ENCODE data around the gene RNF157. TPM values are rescaled to one million over a fixed set of nuclear protein-coding genes. Genes with fewer than 3 reads are reported as not detected.

The RNF157 gene
- total RNA-seq, 1 experiment from 2014 or later = 4.0 TPM

DNA sequence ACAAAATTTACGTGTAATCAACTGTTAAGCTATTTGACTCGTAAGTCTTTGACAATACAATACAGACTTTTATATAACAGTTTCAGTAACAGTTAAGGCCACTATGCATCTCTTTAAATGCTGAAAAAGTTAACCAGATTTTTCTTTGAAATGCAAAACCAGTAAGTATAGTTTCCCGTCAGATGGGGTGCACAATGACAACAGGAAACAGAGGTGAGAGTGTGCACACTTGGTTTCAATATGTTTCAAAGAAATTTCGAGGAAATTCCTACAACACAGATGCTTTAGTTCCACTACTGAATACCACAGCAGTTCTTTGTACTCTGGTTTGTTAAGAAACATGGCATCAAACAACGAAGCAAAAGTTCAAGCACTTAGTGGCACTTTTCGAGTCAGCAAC, 48.4 kb downstream of the RNF157 start:
- Histone ChIP-seq H3K36me3 (ENCODE audit: control insufficient read depth, insufficient read depth, low read length) (no peaks in the 10 kb centered on the region), H3K4me1 (ENCODE audit: control insufficient read depth, insufficient read depth, low read length) (no peaks in the 10 kb centered on the region), H3K27me3 (ENCODE audit: control insufficient read depth, insufficient read depth, low read length) (no peaks in the 10 kb centered on the region), H3K4me3 (ENCODE audit: low read depth in 2 of 2, low read length in 2 of 2) (no peak overlapping the region), H3K27ac (ENCODE audit: low read length) (no peak overlapping the region), H3K9me3 (ENCODE audit: control insufficient read depth, insufficient read depth, low read depth, low read length) (no peaks in the 10 kb centered on the region)
- ATAC-seq (no peak), DNase-seq (ENCODE audit: low read depth, low spot score) (no peak)
- TF ChIP-seq, protein P1, sequence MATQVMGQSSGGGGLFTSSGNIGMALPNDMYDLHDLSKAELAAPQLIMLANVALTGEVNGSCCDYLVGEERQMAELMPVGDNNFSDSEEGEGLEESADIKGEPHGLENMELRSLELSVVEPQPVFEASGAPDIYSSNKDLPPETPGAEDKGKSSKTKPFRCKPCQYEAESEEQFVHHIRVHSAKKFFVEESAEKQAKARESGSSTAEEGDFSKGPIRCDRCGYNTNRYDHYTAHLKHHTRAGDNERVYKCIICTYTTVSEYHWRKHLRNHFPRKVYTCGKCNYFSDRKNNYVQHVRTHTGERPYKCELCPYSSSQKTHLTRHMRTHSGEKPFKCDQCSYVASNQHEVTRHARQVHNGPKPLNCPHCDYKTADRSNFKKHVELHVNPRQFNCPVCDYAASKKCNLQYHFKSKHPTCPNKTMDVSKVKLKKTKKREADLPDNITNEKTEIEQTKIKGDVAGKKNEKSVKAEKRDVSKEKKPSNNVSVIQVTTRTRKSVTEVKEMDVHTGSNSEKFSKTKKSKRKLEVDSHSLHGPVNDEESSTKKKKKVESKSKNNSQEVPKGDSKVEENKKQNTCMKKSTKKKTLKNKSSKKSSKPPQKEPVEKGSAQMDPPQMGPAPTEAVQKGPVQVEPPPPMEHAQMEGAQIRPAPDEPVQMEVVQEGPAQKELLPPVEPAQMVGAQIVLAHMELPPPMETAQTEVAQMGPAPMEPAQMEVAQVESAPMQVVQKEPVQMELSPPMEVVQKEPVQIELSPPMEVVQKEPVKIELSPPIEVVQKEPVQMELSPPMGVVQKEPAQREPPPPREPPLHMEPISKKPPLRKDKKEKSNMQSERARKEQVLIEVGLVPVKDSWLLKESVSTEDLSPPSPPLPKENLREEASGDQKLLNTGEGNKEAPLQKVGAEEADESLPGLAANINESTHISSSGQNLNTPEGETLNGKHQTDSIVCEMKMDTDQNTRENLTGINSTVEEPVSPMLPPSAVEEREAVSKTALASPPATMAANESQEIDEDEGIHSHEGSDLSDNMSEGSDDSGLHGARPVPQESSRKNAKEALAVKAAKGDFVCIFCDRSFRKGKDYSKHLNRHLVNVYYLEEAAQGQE (IDR thresholded peaks at IDR 0.05; ENCODE audit: insufficient read depth in 1 of 2, low read depth in 2 of 2, low read length in 1 of 2) = no peak
- no peak for TF ChIP-seq SIN3A (IDR thresholded peaks at IDR 0.05; ENCODE audit: borderline replicate concordance, insufficient read depth, low read depth, low read length)
- TF ChIP-seq, protein P2, sequence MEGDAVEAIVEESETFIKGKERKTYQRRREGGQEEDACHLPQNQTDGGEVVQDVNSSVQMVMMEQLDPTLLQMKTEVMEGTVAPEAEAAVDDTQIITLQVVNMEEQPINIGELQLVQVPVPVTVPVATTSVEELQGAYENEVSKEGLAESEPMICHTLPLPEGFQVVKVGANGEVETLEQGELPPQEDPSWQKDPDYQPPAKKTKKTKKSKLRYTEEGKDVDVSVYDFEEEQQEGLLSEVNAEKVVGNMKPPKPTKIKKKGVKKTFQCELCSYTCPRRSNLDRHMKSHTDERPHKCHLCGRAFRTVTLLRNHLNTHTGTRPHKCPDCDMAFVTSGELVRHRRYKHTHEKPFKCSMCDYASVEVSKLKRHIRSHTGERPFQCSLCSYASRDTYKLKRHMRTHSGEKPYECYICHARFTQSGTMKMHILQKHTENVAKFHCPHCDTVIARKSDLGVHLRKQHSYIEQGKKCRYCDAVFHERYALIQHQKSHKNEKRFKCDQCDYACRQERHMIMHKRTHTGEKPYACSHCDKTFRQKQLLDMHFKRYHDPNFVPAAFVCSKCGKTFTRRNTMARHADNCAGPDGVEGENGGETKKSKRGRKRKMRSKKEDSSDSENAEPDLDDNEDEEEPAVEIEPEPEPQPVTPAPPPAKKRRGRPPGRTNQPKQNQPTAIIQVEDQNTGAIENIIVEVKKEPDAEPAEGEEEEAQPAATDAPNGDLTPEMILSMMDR (IDR thresholded peaks at IDR 0.05) = no peak
- ChIA-PET POLR2A (no interaction called here), CTCF (interaction anchor here (0.7 to 0.8 kb wide), 3 partner anchors 10 to 142 kb away, joined by 3 to 7 read pairs (median 6); no protein-coding TSS in a partner anchor)
- no TSS peak for BruUV-seq (replicated peaks)
- intact Hi-C loops (cut with micrococcal nuclease; ENCODE audit: unreplicated experiment) = no loop called here
- in situ Hi-C loops (cut with HindIII; ENCODE audit: low pct_unique_long_range_greater_than_20kb, low sequenced_read_pairs) = no loop called here

DNA sequence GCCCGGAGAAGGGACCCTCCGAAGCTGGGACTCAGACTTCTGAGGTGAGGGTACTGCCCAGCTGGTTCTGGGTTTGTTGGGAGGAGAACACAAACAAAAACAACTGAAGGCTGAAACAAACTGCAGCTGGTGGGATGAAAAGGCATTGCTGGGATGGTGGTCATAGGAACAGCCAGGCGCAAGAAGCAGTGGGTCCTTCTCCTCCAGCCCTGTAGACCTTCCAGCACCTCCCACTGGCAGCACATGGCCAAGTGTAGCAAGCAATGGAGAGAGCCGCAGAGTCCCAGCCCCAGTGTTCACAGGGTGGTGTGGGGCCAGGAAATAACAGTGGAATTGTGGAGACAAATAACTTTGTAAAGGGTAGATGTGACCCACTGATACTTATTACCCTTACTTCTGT, 50.6 kb downstream of the RNF157 start:
- no TSS peak for BruUV-seq (replicated peaks)
- TF ChIP-seq TCF7L2 (IDR thresholded peaks at IDR 0.05; ENCODE audit: low read depth, low read length) = no peak
- no peak for TF ChIP-seq POLR2AphosphoS5 (IDR thresholded peaks at IDR 0.05; ENCODE audit: low read depth, low read length)
- TF ChIP-seq, protein P1 (IDR thresholded peaks at IDR 0.05; ENCODE audit: insufficient read depth in 1 of 2, low read depth in 2 of 2, low read length in 1 of 2) = no peak
- TF ChIP-seq, protein P2 (IDR thresholded peaks at IDR 0.05) = no peak
- TF ChIP-seq SIN3A (IDR thresholded peaks at IDR 0.05; ENCODE audit: borderline replicate concordance, insufficient read depth, low read depth, low read length) = no peak
- Histone ChIP-seq H3K4me1 (ENCODE audit: control insufficient read depth, insufficient read depth, low read length) (no peaks in the 10 kb centered on the region), H3K27ac (ENCODE audit: low read length) (no peak overlapping the region), H3K36me3 (ENCODE audit: control insufficient read depth, insufficient read depth, low read length) (no peaks in the 10 kb centered on the region), H3K9me3 (ENCODE audit: control insufficient read depth, insufficient read depth, low read depth, low read length) (no peaks in the 10 kb centered on the region), H3K27me3 (ENCODE audit: control insufficient read depth, insufficient read depth, low read length) (no peaks in the 10 kb centered on the region), H3K4me3 (ENCODE audit: low read depth in 2 of 2, low read length in 2 of 2) (no peak overlapping the region)
- DNase-seq (ENCODE audit: low read depth, low spot score) (no peak), ATAC-seq (peak; percentile 64; the same call in 1 of the 2 replicates)
- in situ Hi-C loops (cut with HindIII; ENCODE audit: low pct_unique_long_range_greater_than_20kb, low sequenced_read_pairs) = no loop called here
- intact Hi-C loops (cut with micrococcal nuclease; ENCODE audit: unreplicated experiment) = no loop called here
- ChIA-PET POLR2A (no interaction called here), CTCF (interaction anchor here (0.7 kb wide), 2 partner anchors 80 to 1707 kb away, joined by 7 to 8 read pairs; no protein-coding TSS in a partner anchor)

Measured in Panc1 (cell line).